A549 treated with dexamethasone at 1 μM for 4 hours (cell line): ENCODE data around the gene RAVER1. TPM values are rescaled to one million over a fixed set of nuclear protein-coding genes. Genes with fewer than 3 reads are reported as not detected.

Experiments
- total RNA-seq: library from RNA; stranded (reverse); fragments of 200-300 nt; extraction: Qiagen RNA extraction; gene quantifications from 5 replicates; pipeline ENCODE4 v1.2.3, GENCODE V29; 2022

RAVER1 gene
- 16.7 to 32.5 TPM (median 30.2 TPM) in 5 replicates for total RNA-seq

GRCh38 chr19:10332965-10333757 lies at the start of gene RAVER1:
Gene RAVER1 (minus strand): TSS chr19:10333529. CDS start chr19:10333507, 22 bp downstream.

GRCh38 chr19:10380313-10381102 lies 47.2 kb upstream of the RAVER1 start, which contains the start of gene TYK2:
Gene TYK2 (minus strand): TSS chr19:10380572. CDS start chr19:10378406, 2,166 bp downstream.

GRCh38 chr19:10339380-10339960 lies 6.1 kb upstream of the RAVER1 start, which contains the start of gene ICAM3:
Gene ICAM3 (minus strand): TSS chr19:10339624. CDS start chr19:10339614, 10 bp downstream.

GRCh38 chr19:10315335-10316214 lies 17.8 kb downstream of the RAVER1 start, which contains the start of gene FDX2:
Gene FDX2 (minus strand): TSS chr19:10316015. CDS start chr19:10315996, 19 bp downstream.

GRCh38 chr19:10309423-10309822 lies 23.9 kb downstream of the RAVER1 start, which contains the start of gene ZGLP1:
Gene ZGLP1 (minus strand): TSS chr19:10309815.

GRCh38 chr19:10289836-10290356 lies 43.4 kb downstream of the RAVER1 start, which contains the start of gene ICAM5:
Gene ICAM5 (plus strand): TSS chr19:10289952. CDS start chr19:10290044, 92 bp downstream.

GRCh38 chr19:10286803-10287737 lies 46.3 kb downstream of the RAVER1 start, which contains the start of gene ICAM4:
Gene ICAM4 (plus strand): TSS chr19:10286955. CDS start chr19:10287013, 58 bp downstream.

GRCh38 chr19:10270616-10271394 lies 62.5 kb downstream of the RAVER1 start, which contains the start of gene ICAM1:
Gene ICAM1 (plus strand): TSS chr19:10271120. CDS start chr19:10271160, 40 bp downstream.

Other genes with a start within 250 kb of the RAVER1 start
- gene SHFL, start 247.2 kb downstream of the RAVER1 start, total RNA-seq, result 6.3 to 8.0 TPM (median 6.9 TPM) in 5 replicates
- gene ANGPTL6, start 230.9 kb downstream of the RAVER1 start, total RNA-seq, result 0.05 to 0.19 TPM (median 0.10 TPM) in 4 of 5 replicates, not detected in the other
- gene PPAN, start 227.2 kb downstream of the RAVER1 start, total RNA-seq, result 35.9 to 58.3 TPM (median 53.8 TPM) in 5 replicates
- gene P2RY11, start 221.8 kb downstream of the RAVER1 start, total RNA-seq, result 4.4 to 10.5 TPM (median 7.3 TPM) in 5 replicates
- gene EIF3G, start 213.6 kb downstream of the RAVER1 start, total RNA-seq, result 148 to 187 TPM (median 173 TPM) in 5 replicates
- gene DNMT1, start 138.6 kb downstream of the RAVER1 start, total RNA-seq, result 46.9 to 57.5 TPM (median 55.0 TPM) in 5 replicates
- 0.62 to 1.1 TPM (median 0.84 TPM) in 5 replicates for gene S1PR2, start 102.2 kb downstream of the RAVER1 start, total RNA-seq
- gene MRPL4, start 81.3 kb downstream of the RAVER1 start, total RNA-seq, result 54.3 to 76.4 TPM (median 69.8 TPM) in 5 replicates
- gene ICAM1, start 62.4 kb downstream of the RAVER1 start, total RNA-seq, result 2.7 to 4.3 TPM (median 3.6 TPM) in 5 replicates
- gene ICAM4, start 46.6 kb downstream of the RAVER1 start, total RNA-seq, result 0.09 to 0.11 TPM in 2 of 5 replicates, not detected in the others
- gene ICAM5, start 43.6 kb downstream of the RAVER1 start, total RNA-seq, result 0.19 to 0.93 TPM (median 0.81 TPM) in 5 replicates
- gene ZGLP1, start 23.7 kb downstream of the RAVER1 start, total RNA-seq, result 0.68 to 1.6 TPM (median 1.5 TPM) in 5 replicates
- 23.4 to 36.5 TPM (median 29.9 TPM) in 5 replicates for gene FDX2, start 17.5 kb downstream of the RAVER1 start, total RNA-seq
- gene ICAM3, start 6.1 kb upstream of the RAVER1 start, total RNA-seq, result 6.7 to 9.7 TPM (median 8.2 TPM) in 5 replicates
- 27.7 to 47.5 TPM (median 44.4 TPM) in 5 replicates for gene TYK2, start 47.0 kb upstream of the RAVER1 start, total RNA-seq
- 155 to 208 TPM (median 189 TPM) in 5 replicates for gene CDC37, start 70.0 kb upstream of the RAVER1 start, total RNA-seq
- 3.3 to 5.2 TPM (median 4.7 TPM) in 5 replicates for gene PDE4A, start 87.0 kb upstream of the RAVER1 start, total RNA-seq
- 51.2 to 65.3 TPM (median 56.6 TPM) in 5 replicates for gene KEAP1, start 169.8 kb upstream of the RAVER1 start, total RNA-seq
- gene S1PR5, start 183.9 kb upstream of the RAVER1 start, total RNA-seq, result 0.98 to 1.7 TPM (median 1.4 TPM) in 5 replicates
- gene ATG4D, start 210.4 kb upstream of the RAVER1 start, total RNA-seq, result 16.4 to 21.2 TPM (median 20.6 TPM) in 5 replicates
- 13.0 to 18.8 TPM (median 16.6 TPM) in 5 replicates for gene KRI1, start 232.5 kb upstream of the RAVER1 start, total RNA-seq
- 4.6 to 5.9 TPM (median 5.3 TPM) in 5 replicates for gene CDKN2D, start 235.4 kb upstream of the RAVER1 start, total RNA-seq